Fibroblast of lung (primary cell): Measurements from ENCODE around the gene VAMP3.
"Not testable (repeated sequence)": the region's sequence is repeated elsewhere in the genome, so short reads cannot be mapped to it uniquely, and the experiment has no call there.

ENCODE experiments used
- EZH2 ChIP-seq: IDR thresholded peaks from 2 replicates; pipeline ENCODE4 v1.5.1; 2012; ENCODE audit warnings: low read length, control low read depth, mild to moderate bottlenecking; ENCODE audit errors: missing control alignments
- TF ChIP-seq, protein P1 (sequence below), 2 donors: IDR thresholded peaks in 1 of 2; conservative IDR thresholded peaks in 1 of 2; 1 replicate in 1 of 2; 2 replicates in 1 of 2; pipeline ENCODE4 v1.5.1; 2011 to 2012; ENCODE audit warnings: low read length in 2 of 2, control low read depth in 1 of 2, inconsistent platforms in 1 of 2, low read depth in 1 of 2, mild to moderate bottlenecking in 1 of 2

DNA sequence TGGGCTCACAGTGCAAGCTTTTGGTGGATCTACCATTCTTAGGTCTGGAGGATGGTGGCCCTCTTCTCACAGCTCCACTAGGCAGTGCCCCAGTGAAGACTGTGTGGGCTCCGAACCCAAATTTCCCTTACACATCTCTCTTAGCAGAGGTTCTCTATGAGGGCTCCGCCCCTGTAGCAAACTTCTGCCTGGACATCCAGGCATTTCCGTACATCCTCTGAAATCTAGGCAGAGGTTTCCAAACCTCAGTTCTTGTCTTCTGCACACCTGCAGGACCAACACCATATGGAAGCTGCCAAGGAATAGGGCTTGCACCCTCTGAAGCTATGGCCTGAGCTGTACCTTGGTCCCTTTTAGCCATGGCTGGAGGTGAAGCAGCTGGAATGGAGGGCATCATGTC is 19.9 kb downstream of the VAMP3 start:
- TF ChIP-seq, protein P1, sequence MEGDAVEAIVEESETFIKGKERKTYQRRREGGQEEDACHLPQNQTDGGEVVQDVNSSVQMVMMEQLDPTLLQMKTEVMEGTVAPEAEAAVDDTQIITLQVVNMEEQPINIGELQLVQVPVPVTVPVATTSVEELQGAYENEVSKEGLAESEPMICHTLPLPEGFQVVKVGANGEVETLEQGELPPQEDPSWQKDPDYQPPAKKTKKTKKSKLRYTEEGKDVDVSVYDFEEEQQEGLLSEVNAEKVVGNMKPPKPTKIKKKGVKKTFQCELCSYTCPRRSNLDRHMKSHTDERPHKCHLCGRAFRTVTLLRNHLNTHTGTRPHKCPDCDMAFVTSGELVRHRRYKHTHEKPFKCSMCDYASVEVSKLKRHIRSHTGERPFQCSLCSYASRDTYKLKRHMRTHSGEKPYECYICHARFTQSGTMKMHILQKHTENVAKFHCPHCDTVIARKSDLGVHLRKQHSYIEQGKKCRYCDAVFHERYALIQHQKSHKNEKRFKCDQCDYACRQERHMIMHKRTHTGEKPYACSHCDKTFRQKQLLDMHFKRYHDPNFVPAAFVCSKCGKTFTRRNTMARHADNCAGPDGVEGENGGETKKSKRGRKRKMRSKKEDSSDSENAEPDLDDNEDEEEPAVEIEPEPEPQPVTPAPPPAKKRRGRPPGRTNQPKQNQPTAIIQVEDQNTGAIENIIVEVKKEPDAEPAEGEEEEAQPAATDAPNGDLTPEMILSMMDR (conservative IDR thresholded peaks at IDR 0.05 in 1 of 2, IDR thresholded peaks at IDR 0.05 in 1 of 2; ENCODE audit: low read depth in 1 of 2, low read length in 2 of 2) = not testable (repeated sequence)
- TF ChIP-seq EZH2 = not testable (repeated sequence)
